HG02588 (cell line): Measurements from ENCODE around the gene FANK1.
A peak's percentile ranks its signal among the peaks of the same experiment; 100 is the strongest.

Source experiments
- ATAC-seq: cut with Tn5 transposase; IDR thresholded peaks from one replicate; pipeline ENCODE4 v1.9.1; 2021; ENCODE audit warnings: mild to moderate bottlenecking, moderate library complexity; ENCODE audit not compliant: unreplicated experiment

The FANK1 gene, protein sequence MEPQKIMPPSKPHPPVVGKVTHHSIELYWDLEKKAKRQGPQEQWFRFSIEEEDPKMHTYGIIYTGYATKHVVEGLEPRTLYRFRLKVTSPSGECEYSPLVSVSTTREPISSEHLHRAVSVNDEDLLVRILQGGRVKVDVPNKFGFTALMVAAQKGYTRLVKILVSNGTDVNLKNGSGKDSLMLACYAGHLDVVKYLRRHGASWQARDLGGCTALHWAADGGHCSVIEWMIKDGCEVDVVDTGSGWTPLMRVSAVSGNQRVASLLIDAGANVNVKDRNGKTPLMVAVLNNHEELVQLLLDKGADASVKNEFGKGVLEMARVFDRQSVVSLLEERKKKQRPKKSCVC

DNA sequence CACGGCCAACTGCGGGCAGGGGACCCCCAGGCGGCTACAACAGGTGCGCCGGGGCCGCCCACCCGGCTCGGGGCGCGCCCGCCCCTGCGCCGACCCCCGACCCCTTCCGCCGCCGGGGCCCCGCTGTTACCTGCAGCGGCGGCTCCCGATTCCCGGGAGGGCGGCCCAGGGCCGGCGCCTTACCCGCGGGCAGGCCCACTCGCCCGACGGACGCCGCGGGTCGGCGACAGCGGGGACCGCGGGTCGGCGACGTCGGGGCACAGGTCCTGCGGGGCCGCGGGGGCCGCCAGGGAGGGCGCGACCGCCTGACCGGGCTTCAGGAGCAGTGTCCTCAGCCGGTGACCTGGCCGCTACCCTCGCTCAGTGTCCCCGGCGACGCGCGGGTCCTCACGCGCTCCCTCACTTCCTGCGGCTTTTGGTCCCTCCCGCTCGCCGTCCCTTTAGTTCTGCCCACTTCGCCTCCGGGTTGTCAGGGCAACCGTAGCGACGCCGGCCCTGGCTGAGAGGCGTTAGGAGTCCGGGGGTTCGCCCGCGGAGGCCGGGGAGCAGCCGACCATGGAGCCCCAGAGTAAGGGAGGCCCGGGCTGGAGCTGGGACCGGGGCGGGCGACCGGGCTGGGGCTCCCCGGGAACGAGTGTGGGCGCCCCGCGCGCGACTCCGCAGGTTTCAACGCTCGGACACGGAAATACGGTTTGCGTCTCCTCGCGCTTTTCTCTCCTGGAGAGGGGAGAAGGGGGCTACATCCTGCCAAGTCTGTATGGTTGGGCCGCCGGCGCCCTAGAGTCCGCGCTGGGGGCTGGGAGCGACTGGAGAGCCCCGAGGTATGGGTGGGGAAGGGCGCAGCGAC lies at the start of gene FANK1:
TSS of gene FANK1 (plus strand) at position 477 of the 847 bp plus-strand sequence. CDS start at position 556, 79 bp downstream.
- peak; percentile 81 for ATAC-seq

DNA sequence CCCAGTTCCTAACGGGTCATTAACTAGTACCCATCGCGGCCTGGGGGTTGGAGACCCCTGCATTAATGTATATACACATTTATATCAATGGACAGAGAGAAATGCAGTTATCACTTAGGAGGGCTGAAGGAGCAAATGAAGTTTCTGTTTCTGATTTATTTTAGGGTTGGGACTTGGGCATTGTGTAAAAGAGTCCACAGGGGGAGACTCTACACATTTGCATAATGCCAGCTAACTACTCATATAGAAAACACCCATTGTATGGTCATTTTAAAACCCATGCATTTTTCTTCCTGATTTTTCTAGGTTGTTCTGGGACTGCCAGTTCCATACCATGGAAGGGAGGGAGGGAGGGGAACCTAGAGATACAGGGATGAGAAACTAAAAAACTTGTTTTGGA lies 49.5 kb upstream of the FANK1 start:
- ATAC-seq, result peak; percentile 51

DNA sequence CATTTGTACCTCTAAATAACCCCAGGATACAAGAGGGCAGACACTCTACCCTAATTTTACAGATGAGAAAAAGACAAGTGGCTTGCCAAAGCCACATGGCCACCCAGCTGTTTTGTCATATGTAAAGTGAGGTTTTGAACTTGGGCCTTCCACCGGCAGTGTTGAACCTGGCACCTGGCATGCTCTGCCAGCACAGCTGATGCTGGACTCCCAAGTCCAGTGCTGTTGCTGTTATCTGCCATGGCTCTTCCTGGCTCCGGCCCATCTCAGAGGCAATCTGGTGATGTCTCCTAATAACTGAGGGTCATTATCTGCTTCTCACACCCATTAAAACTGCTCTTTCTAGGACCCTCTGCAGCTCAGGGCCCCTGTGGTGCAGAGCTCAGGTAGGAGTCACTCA lies 48.0 kb upstream of the FANK1 start:
- no peak for ATAC-seq

GRCh38 chr10:125848857-125849256 lies 47.5 kb upstream of the FANK1 start:
- no peak for ATAC-seq

- ATAC-seq, result no peak
These were observed 46.9 kb upstream of the FANK1 start for GRCh38 chr10:125849448-125849847.

DNA sequence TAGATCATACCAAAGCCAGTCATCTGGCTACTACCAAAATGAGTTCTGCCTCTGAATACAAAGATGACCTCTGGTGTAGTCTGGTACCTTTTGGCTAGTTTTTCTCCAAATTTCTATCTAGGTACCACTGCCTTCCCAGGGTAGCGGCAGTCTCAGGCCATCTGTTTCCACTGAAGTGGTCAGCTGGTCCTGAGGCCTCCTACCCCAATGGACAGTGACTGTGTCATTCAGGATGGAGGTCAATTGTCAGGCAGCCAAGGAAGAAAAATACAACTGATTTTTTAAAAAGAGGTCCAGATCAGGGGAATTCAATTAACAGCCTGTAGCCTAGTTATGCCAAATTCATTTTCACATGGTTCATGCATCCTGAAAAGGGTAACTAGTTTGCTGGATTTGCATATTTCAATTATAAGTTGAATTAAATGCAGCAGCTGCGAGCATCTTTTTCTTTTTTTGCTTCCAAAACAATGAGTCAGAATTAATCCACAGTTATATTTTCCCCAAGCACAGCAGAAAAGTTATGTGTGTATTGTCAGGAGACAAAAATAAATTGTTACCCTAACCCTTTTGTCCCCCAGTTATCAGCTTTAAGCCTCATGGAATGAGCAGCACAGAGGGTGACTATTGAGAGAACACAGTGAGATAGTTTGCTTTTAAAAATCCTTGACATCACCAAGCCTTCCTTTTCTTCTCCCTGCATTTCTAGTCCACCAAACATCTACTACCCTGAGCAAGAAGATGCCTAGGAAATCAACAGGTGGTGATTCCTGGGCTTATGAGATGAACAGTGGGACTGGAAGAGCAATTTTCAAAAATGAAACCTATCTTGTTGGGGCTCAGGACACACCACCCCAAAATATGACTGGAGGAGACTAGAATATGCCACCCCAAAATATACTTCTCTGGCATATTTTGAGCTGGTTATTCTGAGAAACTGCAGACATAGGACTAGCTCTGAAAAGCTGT lies 45.3 kb upstream of the FANK1 start:
- no peak for ATAC-seq

- ATAC-seq, result no peak
These were observed 43.9 kb upstream of the FANK1 start for GRCh38 chr10:125852487-125852886.

GRCh38 chr10:125857185-125857760 lies 39.1 kb upstream of the FANK1 start:
- ATAC-seq, result no peak

- ATAC-seq, result no peak
These were observed 37.1 kb upstream of the FANK1 start for GRCh38 chr10:125859128-125859817.

GRCh38 chr10:125865120-125865519 lies 31.2 kb upstream of the FANK1 start:
- ATAC-seq, result no peak

- ATAC-seq, result no peak
These were observed 29.8 kb upstream of the FANK1 start for GRCh38 chr10:125866421-125867029.

DNA sequence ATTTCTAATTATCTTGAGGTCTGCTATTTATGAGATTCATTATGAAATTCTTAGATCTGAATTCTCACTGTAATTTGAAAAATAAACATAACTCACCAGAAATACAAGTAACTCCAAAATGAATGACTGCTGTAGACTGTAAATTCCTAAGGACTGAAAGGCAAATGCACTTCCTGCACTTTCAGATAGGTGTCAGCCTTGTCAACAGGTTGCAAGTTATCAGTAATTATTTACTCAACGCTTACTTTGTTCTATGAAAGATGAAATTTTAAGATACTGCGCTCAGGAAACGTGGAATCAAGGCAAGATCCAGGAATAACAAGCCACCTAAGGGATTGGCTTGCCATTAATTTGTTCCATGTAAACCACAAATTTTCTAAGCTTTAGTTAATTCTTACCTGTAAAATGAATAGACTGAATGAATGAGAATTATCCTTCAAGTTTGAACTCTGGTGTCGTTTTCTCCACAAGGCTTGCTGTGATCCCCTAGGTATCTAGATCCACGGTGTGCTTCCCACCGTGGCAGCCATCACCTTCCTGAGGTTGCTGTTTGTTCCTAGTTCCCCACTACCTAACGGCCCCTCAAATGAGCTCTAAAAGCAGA lies 27.9 kb upstream of the FANK1 start:
- ATAC-seq, result peak; percentile 67

DNA sequence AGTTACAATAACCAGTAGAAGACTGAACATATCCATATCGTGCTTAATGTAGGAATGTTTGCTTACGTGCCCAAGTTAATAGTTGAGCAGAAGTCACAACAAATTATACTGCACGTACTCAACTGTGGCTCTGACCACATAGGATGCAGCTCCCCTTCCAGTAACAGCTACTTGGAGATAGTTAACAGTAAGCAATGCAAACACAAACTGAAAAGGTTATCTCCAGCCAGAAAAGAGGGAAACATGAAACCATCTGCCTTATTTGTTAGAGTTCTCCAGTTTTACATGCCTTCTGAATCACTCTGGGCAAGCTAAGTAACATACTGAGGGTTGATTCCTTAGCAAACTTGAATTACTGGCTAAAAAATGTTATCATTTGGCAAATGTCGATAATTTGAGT lies 25.0 kb upstream of the FANK1 start:
- no peak for ATAC-seq

DNA sequence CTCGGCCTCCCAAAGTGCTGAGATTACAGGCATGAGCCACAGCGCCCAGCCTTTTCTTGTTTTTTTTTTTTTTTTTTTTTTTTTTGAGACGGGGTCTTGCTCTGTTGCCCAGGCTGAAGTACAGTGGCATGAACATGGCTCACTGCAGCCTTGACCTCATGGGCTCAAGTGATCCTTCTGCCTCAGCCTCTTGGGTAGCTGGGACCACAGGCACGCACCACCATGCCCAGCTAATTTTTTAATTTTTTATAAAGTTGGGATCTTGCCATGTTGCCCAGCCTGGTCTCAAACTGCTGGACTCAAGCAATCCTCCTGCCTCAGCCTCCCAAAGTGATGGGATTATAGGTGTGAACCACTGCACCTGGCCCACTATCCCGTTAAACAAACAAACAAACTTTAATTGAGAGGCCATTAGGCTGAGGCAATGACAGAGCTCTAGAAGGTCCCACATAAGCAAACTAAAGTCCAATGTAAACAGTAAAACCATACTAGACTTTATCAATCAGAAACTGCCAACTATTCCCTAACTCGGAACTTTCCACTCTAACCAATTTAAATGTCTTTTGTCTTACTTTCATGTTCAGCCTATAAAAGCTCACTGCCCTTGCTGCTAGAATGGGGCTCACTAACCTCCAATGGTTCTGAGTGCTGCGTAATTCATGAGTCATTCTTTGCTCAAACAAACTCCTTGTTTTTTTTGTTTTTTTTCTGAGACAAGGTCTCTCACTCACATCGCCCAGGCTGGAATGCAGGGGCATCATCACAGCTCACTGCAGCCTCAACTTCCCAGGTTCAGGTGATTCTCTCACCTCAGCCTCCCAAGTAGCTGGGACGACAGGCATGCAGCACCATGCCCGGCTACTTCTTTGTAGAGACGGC lies 17.2 kb upstream of the FANK1 start:
- ATAC-seq, result no peak

GRCh38 chr10:125880719-125881118 lies 15.6 kb upstream of the FANK1 start:
- no peak for ATAC-seq

GRCh38 chr10:125881192-125881591 lies 15.2 kb upstream of the FANK1 start, which contains the start of gene DHX32:
TSS of gene DHX32 (minus strand) at chr10:125881292. CDS start at chr10:125880824, 468 bp downstream.
- ATAC-seq, result no peak

DNA sequence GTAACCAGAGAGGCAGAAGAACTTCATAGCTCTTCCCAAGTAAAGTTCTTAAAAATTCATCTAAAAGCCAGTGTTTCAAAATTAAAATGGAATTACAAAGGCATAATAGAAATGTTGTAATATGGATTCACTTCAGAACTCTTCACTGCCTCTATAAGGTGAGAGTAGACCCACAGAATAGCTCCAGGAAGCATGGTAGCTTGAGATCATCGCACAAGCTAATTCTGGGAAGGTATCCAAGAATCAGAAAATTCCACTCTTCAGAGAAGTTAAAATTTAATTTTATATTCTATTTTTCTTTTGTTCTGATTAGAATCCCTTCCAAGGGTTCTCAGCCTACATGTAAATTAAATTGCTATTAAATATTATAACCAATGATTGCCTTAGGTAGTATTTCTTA lies 13.8 kb upstream of the FANK1 start:
- ATAC-seq, result no peak

DNA sequence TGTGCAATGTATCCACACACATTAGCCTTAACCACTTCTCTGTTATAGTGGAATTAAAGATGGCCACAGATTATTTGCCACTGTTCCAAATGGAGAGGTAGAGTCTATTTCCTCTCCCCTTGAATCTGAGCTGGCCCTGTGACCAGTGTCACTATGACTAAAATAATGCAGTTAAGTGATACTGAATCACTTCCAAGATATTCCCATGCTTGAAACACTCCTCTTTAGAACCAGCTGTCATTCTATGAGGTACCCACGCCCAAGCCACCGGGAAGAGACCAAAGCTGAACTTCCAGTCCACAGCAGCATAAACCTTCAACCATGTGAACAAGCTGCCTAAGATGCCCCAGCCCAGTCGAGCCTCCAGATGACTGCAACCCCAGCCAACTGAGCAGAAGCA lies 13.2 kb upstream of the FANK1 start:
- ATAC-seq, result no peak
